GM21717 (cell line): ENCODE results near the gene CIDEC.

Source experiments
- ATAC-seq: cut with Tn5 transposase; IDR thresholded peaks from one replicate; pipeline ENCODE4 v1.9.1; 2021; ENCODE audit warnings: mild to moderate bottlenecking, moderate library complexity; ENCODE audit not compliant: unreplicated experiment

CIDEC gene

GRCh38 chr3:9879830-9880549 lies at the start of gene CIDEC:
TSS of gene CIDEC (minus strand) at chr3:9880253. CDS start at chr3:9878486, 1,767 bp downstream.
- no peak for ATAC-seq

DNA sequence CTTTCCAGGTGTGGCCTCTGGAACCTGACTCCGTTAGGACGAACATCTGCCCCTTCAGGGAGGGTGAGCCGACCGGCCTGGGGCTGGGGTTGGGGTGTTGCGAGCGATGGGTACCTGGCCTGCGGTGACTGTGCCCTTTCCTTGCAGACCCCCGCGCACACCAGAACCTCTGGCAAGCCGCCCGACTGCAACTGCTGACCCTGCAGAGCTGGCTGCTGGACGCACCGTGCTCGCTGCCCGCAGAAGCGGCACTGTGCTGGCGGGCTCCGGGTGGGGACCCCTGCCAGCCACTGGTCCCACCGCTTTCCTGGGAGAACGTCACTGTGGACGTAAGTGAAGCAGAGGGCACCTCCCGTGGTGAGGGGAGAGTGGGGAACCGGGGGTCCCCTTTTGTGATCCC lies 48.1 kb upstream of the CIDEC start:
- no peak for ATAC-seq

- ATAC-seq = no peak
Observed at GRCh38 chr3:9918261-9919038, 38.4 kb upstream of the CIDEC start.

- no peak for ATAC-seq
Observed at GRCh38 chr3:9917820-9918219, 37.8 kb upstream of the CIDEC start.

- no peak for ATAC-seq
Observed at GRCh38 chr3:9916734-9917680, 37.0 kb upstream of the CIDEC start, which contains the start of gene IL17RC. TSS of gene IL17RC (plus strand) at chr3:9917098. CDS start at chr3:9917316, 218 bp downstream.

- ATAC-seq = no peak
Observed at GRCh38 chr3:9916346-9916733, 36.3 kb upstream of the CIDEC start.

DNA sequence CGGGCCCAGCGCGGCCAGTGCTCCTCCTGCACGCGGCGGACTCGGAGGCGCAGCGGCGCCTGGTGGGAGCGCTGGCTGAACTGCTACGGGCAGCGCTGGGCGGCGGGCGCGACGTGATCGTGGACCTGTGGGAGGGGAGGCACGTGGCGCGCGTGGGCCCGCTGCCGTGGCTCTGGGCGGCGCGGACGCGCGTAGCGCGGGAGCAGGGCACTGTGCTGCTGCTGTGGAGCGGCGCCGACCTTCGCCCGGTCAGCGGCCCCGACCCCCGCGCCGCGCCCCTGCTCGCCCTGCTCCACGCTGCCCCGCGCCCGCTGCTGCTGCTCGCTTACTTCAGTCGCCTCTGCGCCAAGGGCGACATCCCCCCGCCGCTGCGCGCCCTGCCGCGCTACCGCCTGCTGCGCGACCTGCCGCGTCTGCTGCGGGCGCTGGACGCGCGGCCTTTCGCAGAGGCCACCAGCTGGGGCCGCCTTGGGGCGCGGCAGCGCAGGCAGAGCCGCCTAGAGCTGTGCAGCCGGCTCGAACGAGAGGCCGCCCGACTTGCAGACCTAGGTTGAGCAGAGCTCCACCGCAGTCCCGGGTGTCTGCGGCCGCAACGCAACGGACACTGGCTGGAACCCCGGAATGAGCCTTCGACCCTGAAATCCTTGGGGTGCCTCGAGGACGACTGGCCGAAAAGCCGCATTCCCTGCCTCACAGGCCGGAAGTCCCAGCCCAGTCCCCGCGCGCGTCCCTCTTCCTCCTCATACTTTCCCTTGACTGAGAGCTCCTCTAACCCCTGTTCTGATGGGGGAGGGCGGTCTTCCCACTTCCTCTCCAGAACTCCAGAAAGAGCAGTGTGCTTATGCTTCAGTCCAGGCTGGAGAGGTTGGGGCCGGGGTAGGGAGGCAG lies 35.4 kb upstream of the CIDEC start:
- ATAC-seq = no peak

GRCh38 chr3:9914559-9915253 lies 34.7 kb upstream of the CIDEC start:
- no peak for ATAC-seq

DNA sequence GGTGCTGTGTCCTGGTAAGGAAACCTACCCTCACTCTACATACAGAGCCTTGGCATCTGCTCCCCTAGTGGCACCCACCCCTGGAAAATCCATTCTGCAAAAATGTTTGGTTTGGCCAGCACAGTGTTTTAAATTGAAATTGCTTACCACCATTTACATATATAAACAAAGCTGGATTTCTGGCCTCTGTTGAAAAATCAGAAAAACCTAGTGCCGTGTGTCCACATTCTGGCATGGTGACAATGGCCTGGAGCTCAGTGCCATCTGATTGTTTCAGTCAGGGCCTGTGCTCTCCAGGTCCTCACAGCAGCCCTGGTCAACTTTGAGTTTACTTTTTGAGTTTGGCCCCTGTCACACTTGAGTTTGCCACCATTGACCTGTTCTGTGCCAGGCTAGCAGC lies 34.0 kb upstream of the CIDEC start:
- no peak for ATAC-seq

- no peak for ATAC-seq
Observed at GRCh38 chr3:9913601-9914000, 33.5 kb upstream of the CIDEC start.

DNA sequence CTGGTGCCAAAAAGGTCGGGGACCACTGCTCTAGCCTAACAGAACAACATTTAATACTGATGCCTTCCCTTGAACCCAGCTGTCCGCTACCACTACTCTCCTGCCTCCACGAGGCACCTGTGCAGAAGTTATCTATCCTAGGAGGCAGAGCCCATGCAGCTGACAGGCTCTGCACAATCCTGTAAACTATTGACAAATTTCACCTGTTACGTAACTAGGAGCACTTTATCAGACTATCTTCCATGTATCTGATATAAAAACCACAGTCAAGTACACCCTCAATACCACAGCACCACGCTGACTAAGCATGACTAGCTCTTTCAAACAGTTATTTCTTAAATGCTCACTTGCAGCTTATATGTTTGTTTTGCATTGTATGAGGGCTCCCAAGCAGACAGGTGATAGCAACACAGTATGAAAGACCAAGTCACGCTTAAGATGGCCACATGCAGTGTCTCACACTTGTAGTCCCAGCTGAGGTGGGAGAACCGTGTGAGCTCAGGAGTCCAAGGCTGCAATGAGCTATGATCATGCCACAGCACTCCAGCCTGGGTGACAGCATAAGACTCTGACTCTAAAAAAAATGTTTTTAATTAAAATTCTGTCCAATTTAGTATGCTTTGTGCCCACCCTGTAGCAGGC lies 32.4 kb upstream of the CIDEC start:
- ATAC-seq = no peak

- no peak for ATAC-seq
Observed at GRCh38 chr3:9911863-9912262, 31.8 kb upstream of the CIDEC start.

GRCh38 chr3:9909221-9910013 lies 29.4 kb upstream of the CIDEC start:
- no peak for ATAC-seq

DNA sequence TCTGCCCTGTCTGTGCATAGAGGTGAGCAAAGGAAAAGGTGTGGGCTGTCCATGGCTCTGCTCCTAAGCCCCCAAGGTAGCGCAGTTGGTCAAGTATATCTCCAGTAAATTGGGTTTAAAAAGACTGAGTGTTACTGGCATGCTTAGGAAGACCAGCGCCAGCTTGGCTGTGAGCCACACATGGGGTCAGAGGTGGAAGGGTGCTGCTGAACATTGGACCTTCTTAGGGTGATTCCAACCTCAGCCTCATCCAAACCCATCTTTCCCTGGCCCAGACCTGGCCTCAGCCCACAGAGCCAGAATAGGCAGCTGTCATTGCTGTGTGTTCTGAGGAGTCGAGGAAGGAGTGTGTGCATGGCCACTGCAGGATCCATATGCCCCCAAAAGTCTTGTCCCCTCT lies 28.2 kb upstream of the CIDEC start:
- ATAC-seq = no peak

DNA sequence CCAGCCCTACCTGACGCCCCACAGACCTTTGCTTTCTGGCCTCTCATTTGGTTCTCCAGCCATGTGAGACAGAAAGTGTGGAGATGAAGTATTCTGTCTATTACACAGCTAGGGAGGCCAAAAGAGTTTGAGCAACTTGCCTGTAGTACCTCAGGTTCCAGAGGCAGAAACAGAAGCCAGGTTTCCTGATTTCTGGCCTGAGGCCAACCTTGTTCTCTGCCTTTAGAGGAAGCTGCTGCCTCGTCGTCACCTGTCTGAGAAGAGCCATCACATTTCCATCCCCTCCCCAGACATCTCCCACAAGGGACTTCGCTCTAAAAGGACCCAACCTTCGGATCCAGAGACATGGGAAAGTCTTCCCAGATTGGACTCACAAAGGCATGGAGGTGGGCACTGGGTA lies 26.4 kb upstream of the CIDEC start:
- ATAC-seq = no peak

GRCh38 chr3:9903904-9904303 lies 23.9 kb upstream of the CIDEC start:
- no peak for ATAC-seq

GRCh38 chr3:9903238-9903624 lies 23.2 kb upstream of the CIDEC start:
- ATAC-seq = no peak
